HepG2 (cell line): Measurements from ENCODE around the gene ECHDC1. TPM values are rescaled to one million over a fixed set of nuclear protein-coding genes. Genes with fewer than 3 reads are reported as not detected.

ENCODE experiments used
- ARID3A ChIP-seq: IDR thresholded peaks from 2 replicates; pipeline ENCODE4 v1.6.1; 2012; ENCODE audit warnings: low read depth, low read length, improper control_type of control experiment
- FOXP4 ChIP-seq: sonication (generic); formaldehyde crosslinking; IDR thresholded peaks from 2 replicates; pipeline ENCODE4 v1.4.0; 2020; ENCODE audit warnings: missing genetic modification reagents
- NFAT5 ChIP-seq: sonication (generic); formaldehyde crosslinking; IDR thresholded peaks from 2 replicates; pipeline ENCODE4 v1.4.0; 2020; ENCODE audit warnings: missing genetic modification reagents
- RNF219 ChIP-seq: sonication (generic); formaldehyde crosslinking; IDR thresholded peaks from 2 replicates; pipeline ENCODE4 v1.5.0; 2020; ENCODE audit warnings: mild to moderate bottlenecking, missing genetic modification reagents
- SRSF4 ChIP-seq: fragments of 200-400 bp; formaldehyde crosslinking; IDR thresholded peaks from one replicate; pipeline ENCODE4 v1.6.1; 2018; ENCODE audit warnings: mild to moderate bottlenecking, low read depth, low read length, moderate library complexity; ENCODE audit not compliant: poor library complexity, severe bottlenecking
- ZBTB10 ChIP-seq: sonication (generic); formaldehyde crosslinking; IDR thresholded peaks from 2 replicates; pipeline ENCODE4 v1.4.0; 2020; ENCODE audit warnings: missing genetic modification reagents, borderline replicate concordance
- ZBTB39 ChIP-seq: sonication (generic); formaldehyde crosslinking; IDR thresholded peaks from 2 replicates; pipeline ENCODE4 v1.5.0; 2020; ENCODE audit warnings: missing genetic modification reagents
- ZFAT ChIP-seq: sonication (generic); formaldehyde crosslinking; conservative IDR thresholded peaks from 2 replicates; pipeline ENCODE4 v1.8.1; 2023; ENCODE audit warnings: missing genetic modification reagents, inconsistent platforms
- ZMYM3 ChIP-seq: sonication (generic); formaldehyde crosslinking; IDR thresholded peaks from 2 replicates; pipeline ENCODE4 v1.5.1; 2020; ENCODE audit warnings: mild to moderate bottlenecking, missing genetic modification reagents
- polyA plus RNA-seq, 8 experiments: library from polyadenylated mRNA; depleted of rRNA in 3 of 8; stranded (reverse) in 7 of 8; unstranded in 1 of 8; fragments of >200 nt; fragmentation: Illumina TruSeq in 4 of 8; extraction: Trizol in 4 of 8; gene quantifications; 2 replicates each; pipeline versions ENCODE4 v1.2.1 to v1.2.3, GENCODE V29; 2011 to 2016; ENCODE audit warnings: low read depth in 4 of 8, missing spikeins in 1 of 8, mixed read lengths in 1 of 8; ENCODE audit not compliant: insufficient read depth in 1 of 8
- total RNA-seq, 5 experiments: library from RNA; depleted of rRNA; stranded (reverse); fragments of >200 nt; fragmentation: Illumina TruSeq; extraction: Trizol; gene quantifications; 2 replicates each; pipeline ENCODE4 v1.2.3, GENCODE V29; 2016; ENCODE audit warnings: low read depth in 1 of 5

ECHDC1 gene
- total and polyA plus RNA-seq, 2 of the 13 experiments (the other 11 are each of a cell fraction or from before 2014, with no cell fraction given), result 32.8 to 98.1 TPM

- TF ChIP-seq ZBTB39 (CRISPR knock-in tag) (peak; percentile 53; the same call in 1 of the 2 replicates), ZFAT (CRISPR knock-in tag) (0 out of 2 replicates have a peak, but pooled peaks have one; percentile 40), NFAT5 (CRISPR knock-in tag) (no peak; the same call in 1 of the 2 replicates), ARID3A (no peak), RNF219 (CRISPR knock-in tag) (no peak), ZBTB10 (CRISPR knock-in tag) (no peak), FOXP4 (no peak; the same call in 1 of the 2 replicates), SRSF4 (no peak), ZMYM3 (peak; percentile 50; the same call in 1 of the 2 replicates)
These were observed 76.3 kb downstream of the ECHDC1 start (continued) for GRCh38 chr6:127266892-127267645.
